ENCODE measurements around the gene LCAT.

DNA sequence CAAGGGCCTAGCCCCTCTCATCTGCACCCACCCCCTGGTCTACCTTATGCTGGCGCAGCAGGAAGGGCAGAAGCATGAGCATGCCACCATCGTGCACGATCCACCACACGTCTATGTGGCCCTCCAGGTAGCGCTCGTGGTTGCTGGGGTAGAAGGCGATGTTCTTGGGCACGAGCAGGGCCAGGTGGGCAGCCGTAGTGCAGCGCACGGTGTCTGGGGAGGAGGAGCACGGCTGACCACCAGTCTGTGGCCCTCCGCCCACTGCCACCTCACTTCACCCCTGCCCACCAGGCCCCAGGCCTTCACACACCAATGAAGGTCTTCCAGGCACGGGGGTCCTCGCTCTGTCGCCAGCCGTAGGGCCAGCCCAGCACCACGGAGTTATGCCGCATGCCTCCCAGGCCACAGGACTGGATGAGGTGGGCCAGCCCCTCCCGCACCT, 2.2 kb upstream of the LCAT start:
- TF ChIP-seq CTCF (IDR thresholded peaks at IDR 0.05) (no peak), RAD21 (IDR thresholded peaks at IDR 0.05; ENCODE audit: low read length) (no peak)

All from SK-N-SH (cell line).